HUES64 (cell line): ENCODE results near the gene MAFF. TPM values are rescaled to one million over a fixed set of nuclear protein-coding genes. Genes with fewer than 3 reads are reported as not detected.
"Not testable (repeated sequence)": the region's sequence is repeated elsewhere in the genome, so short reads cannot be mapped to it uniquely, and the experiment has no call there.

Experiments
- H3K27ac ChIP-seq: 2 replicates; pipeline ENCODE4 v1.7.0; 2013; ENCODE audit warnings: low read depth, low read length, inconsistent platforms
- H3K27me3 ChIP-seq: 2 replicates; pipeline ENCODE4 v1.6.1; 2013; ENCODE audit warnings: mild to moderate bottlenecking, low read length; ENCODE audit not compliant: insufficient read depth
- H3K36me3 ChIP-seq: 2 replicates; pipeline ENCODE4 v1.6.1; 2013; ENCODE audit warnings: mild to moderate bottlenecking, low read length; ENCODE audit not compliant: insufficient read depth
- H3K4me1 ChIP-seq: 2 replicates; pipeline ENCODE4 v1.6.1; 2013; ENCODE audit warnings: mild to moderate bottlenecking, low read length, moderate library complexity; ENCODE audit not compliant: insufficient read depth
- H3K4me3 ChIP-seq: 2 replicates; pipeline ENCODE4 v1.5.1; 2013; ENCODE audit warnings: mild to moderate bottlenecking, low read length, moderate library complexity
- H3K9ac ChIP-seq: 2 replicates; pipeline ENCODE4 v1.6.1; 2013; ENCODE audit warnings: mild to moderate bottlenecking, low read depth, low read length
- H3K9me3 ChIP-seq: 2 replicates; pipeline ENCODE4 v1.6.1; 2013; ENCODE audit warnings: low read depth, low read length; ENCODE audit not compliant: insufficient read depth
- WGBS: fragments of 150-250, 120-280 bp; methylation state at CpG from one replicate; pipeline ENCODE4 v1.1.7; 2013; ENCODE audit warnings: missing lambda C conversion rate; 5-methylcytosine and 5-hydroxymethylcytosine counted together
- polyA plus RNA-seq, 2 experiments: library from polyadenylated mRNA; stranded (reverse); fragments of 50-300 nt; gene quantifications; one replicate each; pipeline ENCODE4 v1.2.3, GENCODE V29; 2013

MAFF gene
- polyA plus RNA-seq (2013, experiment 1 of 2): 3.0 TPM
- polyA plus RNA-seq (2013, experiment 2 of 2): 3.2 TPM

DNA sequence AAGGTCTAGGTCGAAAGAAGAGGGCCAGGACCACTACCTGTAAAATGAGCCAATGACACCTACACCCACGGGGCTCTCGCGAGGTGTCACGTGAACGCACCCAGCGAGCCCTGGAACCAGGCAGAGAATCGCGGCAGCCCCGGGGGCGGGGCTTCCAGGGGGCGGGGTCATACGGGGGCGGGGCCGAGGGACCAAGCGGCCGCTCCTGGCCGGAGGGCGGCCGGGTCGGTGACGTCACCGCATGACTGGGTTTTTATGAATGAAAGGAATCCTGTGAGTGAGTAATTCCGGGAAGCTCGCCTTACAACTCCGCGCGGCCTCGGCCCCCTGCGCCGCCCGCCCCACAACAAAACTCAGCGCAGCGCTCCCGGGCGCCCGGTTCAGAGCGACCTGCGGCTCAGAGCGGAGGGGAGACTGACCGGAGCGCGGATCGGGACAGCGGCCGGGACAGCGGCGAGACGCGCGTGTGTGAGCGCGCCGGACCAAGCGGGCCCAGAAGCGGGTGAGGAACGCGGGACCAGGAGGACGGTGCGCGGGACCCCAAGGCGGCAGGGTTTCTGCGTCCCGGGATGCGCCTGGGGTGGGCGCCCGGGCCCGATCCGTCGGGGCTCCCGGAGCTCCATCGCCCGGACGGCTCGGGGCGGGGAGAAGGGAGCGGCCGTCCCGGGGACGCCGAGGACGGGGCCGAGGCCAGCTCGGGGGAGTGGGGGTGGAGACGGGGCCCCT, at the start of gene MAFF:
TSS of gene MAFF (plus strand) at position 284 of the 726 bp plus-strand sequence. CDS start 11,860 bp downstream, outside the sequence.
- Histone ChIP-seq H3K4me1 (peaks cover 8% of the 10 kb centered on the region; the same call in 1 of the 2 replicates), H3K4me3 (peak within 1 kb of the TSS; percentile 76), H3K27ac (peak within 1 kb of the TSS; percentile 93), H3K9ac (peak within 1 kb of the TSS; percentile 80), H3K9me3 (no peaks in the 10 kb centered on the region), H3K36me3 (no peaks in the 10 kb centered on the region), H3K27me3 (peaks cover 22% of the 10 kb centered on the region)
- under 1% methylated on average over 85 of the region's 85 CpGs for WGBS

DNA sequence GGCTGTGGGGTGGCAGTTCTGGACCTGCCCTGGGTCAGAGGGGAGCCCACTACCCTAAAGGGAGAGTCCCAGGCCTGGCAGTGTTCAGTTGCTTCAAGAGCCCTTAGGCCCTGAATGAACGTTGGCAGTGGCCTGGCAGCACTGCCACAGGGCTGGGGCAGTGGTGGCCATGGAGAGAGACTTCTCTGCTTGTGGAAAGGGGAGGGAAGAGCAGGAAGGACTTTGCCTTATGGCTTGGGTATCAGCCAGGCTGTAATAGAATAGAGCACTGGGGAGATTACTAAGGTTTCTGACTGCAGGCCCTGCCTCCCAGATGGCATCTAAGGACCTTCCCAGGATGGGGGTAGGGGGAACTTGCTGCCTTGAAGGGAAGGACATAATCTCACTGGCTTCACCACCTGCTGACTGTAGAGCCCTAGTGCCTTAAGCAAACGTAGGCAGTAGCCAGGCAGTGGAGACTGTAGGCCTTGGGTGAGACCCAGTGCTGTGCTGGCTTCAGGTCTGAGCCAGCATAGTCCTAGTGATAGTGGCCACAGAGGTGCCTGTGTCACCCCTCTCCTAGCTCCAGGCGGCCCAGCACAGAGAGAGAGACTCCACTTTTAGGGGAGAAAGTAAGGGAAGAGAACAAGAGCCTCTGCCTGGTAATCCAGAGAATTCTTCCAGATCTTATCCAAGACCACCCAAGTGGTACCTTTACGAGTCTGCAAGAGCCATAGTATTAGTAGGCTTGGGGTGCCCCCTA, 47.8 kb upstream of the MAFF start:
- H3K9ac ChIP-seq: no peak overlapping the region; the same call in 1 of the 2 replicates
- no peaks in the 10 kb centered on the region for H3K9me3 ChIP-seq
- H3K27ac ChIP-seq: no peak overlapping the region
- 0 out of 2 replicates have a peak, but pooled peaks cover 6% of the 10 kb centered on the region for H3K4me1 ChIP-seq
- H3K4me3 ChIP-seq: no peak overlapping the region
- 64% methylated on average over 4 of the region's 4 CpGs for WGBS
- no peaks in the 10 kb centered on the region for H3K27me3 ChIP-seq
- H3K36me3 ChIP-seq: no peaks in the 10 kb centered on the region

DNA sequence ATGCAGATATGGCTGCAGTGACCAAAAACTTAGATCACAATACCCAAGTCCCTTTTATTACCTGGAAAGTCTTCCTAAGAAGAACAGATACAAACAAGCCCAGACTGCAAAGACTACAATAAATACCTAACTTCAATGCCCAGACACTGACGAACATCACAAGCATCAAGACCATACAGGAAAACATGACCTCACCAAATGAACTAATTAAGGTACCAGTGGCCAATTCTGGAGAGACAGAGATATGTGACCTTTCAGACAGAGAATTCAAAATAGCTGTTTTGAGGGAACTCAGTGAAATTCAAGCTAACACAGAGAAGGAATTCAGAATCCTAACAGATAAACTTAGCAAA, 47.3 kb upstream of the MAFF start:
- H3K36me3 ChIP-seq, H3K4me1 ChIP-seq, H3K9ac ChIP-seq, H3K27me3 ChIP-seq, H3K4me3 ChIP-seq, H3K27ac ChIP-seq, H3K9me3 ChIP-seq: not testable (repeated sequence)
- 75% methylated on average over 1 of the region's 1 CpG for WGBS

DNA sequence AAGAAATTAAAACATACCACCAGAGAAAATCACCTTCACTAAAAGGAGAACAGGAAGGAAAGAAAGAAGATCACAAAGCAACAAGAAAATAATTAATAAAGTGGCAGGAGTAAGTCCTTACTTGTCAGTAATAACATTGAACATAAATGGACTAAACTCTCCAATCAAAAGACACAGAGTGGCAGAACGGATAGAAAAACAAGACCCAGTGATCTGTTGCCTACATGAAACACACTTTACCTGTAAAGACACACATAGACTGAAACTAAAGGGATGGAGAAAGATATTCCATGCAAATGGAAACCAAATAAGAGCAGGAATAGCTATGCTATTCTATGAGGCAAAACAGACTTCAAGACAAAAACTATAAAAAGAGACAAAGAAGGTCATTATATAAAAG, 46.1 kb upstream of the MAFF start:
- 100% methylated on average over 1 of the region's 1 CpG for WGBS
- Histone ChIP-seq H3K9me3 (no peaks in the 10 kb centered on the region), H3K27ac (no peak overlapping the region), H3K4me1 (0 out of 2 replicates have a peak, but pooled peaks cover 6% of the 10 kb centered on the region), H3K9ac (no peak overlapping the region), H3K36me3 (no peaks in the 10 kb centered on the region), H3K27me3 (no peaks in the 10 kb centered on the region), H3K4me3 (no peak overlapping the region)

DNA sequence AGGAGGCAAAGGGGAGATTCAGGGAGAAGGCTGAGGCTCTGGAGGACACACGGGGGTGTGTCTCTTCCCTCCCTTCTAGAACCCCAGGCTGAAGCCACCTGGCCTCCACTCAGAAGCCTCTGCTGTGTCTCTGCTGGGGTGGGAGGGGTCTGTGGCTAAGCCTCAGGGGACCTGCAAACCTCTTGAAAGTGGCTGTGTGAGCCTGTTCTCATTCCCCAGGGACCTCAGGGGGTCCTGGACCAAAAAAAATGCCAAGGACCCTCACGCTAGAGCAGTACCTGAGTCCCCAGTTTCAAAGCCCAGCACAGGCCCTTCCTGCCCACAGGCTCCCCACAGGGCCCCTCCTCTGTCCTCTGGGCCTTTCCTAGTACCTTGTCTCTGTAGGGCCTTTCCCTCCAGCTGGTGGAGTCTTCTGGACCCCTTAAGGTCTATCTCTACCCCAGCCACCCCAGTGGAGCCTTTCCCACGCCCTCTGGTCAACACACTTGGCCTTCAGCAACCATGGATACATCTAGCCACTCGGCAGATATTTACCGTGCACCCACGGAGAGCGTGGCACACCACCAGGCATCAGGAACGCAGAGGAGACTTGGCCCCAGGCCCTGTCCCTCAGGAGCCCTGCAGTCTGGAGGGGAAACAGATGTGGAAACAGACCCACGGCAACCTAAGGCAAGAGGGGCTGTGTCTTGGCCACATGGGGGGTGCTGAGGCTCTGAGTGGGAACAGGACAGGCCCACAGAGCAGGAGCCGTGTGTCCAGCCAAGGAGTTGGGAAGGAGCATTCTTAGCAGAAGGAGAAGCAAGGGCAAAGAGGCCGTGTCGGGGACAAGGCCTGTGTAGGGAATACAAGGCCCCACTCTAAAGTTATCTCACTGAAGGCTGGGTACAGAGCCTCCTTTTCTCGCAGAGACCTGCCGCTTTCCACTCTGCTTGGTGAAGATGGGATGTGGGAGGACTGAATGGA, 38.6 kb upstream of the MAFF start:
- Histone ChIP-seq H3K36me3 (0 out of 2 replicates have a peak, but pooled peaks cover 3% of the 10 kb centered on the region), H3K9ac (no peak overlapping the region), H3K4me1 (no peaks in the 10 kb centered on the region), H3K4me3 (no peak overlapping the region), H3K27ac (no peak overlapping the region), H3K9me3 (no peaks in the 10 kb centered on the region), H3K27me3 (no peaks in the 10 kb centered on the region)
- 91% methylated on average over 13 of the region's 14 CpGs for WGBS

DNA sequence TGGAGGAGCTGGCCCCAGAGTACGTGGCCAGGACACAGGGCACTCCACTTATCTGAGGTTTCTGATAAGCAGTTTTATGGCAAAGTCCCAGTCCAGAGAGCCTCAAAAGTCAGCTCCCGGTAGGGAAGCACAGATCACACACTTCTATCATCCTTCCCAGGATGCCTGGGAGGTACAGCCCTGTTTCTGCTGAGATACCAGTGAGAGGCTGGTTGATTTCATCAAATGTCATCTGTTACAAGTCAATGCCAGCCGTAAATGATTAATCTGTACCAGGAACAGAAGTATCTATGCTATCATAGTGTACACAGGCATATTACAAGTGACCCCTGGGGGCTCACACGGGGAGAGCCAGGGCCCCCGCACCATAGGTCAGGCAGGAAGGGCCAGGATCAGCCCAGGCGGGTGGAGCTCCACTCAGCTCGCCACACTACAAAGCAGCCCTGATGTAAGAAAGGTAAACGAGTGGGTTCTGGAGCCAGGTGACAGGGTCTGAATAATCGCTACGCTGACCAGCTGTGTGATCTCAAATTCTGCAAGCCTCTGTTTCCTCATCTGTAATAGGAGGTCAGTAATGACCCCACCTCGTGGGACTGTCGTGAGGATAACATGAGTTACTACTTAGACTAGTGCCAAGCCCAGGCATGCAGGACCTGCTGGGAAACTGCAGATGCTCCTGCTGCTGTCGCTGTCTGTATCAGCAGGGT, 37.8 kb upstream of the MAFF start:
- Histone ChIP-seq H3K9ac (no peak overlapping the region), H3K4me3 (no peak overlapping the region), H3K27ac (no peak overlapping the region), H3K36me3 (0 out of 2 replicates have a peak, but pooled peaks cover 3% of the 10 kb centered on the region), H3K9me3 (no peaks in the 10 kb centered on the region), H3K27me3 (no peaks in the 10 kb centered on the region), H3K4me1 (no peaks in the 10 kb centered on the region)
- WGBS: 90% methylated on average over 13 of the region's 13 CpGs

DNA sequence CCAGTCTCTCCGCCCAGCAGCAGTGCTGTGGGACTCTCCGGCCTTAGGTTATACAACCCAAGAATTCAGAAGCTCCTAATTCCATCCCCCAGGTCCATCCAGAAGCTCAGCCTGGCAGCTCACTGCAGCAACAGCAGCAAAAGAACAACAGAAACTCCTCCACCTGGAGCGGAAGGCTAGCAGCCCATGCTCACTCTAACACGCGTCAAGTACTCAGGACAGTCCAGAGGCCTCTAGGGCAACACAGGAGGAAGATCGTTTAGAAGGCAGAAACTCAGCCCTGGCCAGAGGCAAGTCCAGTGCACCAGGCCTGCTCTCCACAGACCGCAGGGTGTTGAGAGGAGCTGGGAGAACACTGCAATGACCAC, 37.3 kb upstream of the MAFF start:
- Histone ChIP-seq H3K9ac (no peak overlapping the region), H3K27ac (no peak overlapping the region), H3K27me3 (no peaks in the 10 kb centered on the region), H3K9me3 (no peaks in the 10 kb centered on the region), H3K4me1 (no peaks in the 10 kb centered on the region), H3K4me3 (no peak overlapping the region), H3K36me3 (0 out of 2 replicates have a peak, but pooled peaks cover 3% of the 10 kb centered on the region)
- WGBS: 91% methylated on average over 7 of the region's 7 CpGs

DNA sequence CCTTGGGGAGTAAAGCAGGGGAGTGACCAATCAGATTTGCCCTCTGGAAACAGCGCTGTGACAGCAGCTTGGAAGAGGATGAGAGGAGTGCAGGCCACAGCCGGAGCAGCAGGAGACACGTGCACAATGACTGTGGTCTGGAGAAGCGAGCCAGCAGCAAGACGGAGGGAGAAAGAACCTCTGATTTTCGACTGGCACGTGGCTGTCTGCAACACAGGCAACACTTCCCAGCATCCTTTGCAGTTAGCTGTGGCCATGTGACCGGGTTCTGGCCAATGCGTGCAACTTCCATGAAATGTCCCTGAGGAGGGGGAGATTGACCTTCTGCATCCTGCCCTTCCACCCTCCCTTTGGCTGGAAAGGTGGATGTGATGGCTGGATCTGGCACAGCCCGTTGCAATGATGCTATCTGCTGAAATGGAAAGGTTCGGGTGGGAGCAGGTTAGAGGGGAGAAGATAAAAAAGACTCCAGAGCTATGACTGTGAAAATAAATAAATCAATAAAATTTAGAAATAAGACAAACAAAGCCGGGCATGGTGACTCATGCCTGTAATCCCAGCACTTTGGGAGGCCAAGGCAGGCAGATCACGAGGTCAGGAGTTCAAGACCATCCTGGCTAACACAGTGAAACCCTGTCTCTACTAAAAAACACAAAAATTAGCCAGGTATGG, 35.7 kb upstream of the MAFF start:
- no peaks in the 10 kb centered on the region for H3K9me3 ChIP-seq
- H3K9ac ChIP-seq: no peak overlapping the region
- no peaks in the 10 kb centered on the region for H3K4me1 ChIP-seq
- H3K36me3 ChIP-seq: 0 out of 2 replicates have a peak, but pooled peaks cover 3% of the 10 kb centered on the region
- no peak overlapping the region for H3K27ac ChIP-seq
- no peaks in the 10 kb centered on the region for H3K27me3 ChIP-seq
- H3K4me3 ChIP-seq: no peak overlapping the region
- 93% methylated on average over 13 of the region's 13 CpGs for WGBS

DNA sequence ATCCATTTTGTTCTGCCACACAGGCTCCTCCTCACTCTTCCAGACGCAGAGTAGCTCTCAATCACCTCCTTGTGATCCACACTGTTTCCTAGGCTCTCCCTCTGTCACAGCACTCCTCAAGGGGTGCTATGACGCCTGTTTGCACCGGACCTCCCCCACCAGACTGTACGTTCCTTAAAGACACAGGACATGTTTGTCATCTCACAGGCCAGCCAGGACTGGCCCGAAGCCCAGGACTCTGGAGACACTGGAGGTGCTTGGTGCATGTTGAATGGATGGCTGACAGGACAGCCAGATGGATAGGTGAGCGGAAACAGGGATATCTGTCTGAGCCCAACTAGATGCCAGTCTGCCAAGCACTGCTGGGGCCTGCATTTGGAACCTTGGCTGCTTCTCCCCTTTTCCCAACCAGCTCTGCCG, 33.8 kb upstream of the MAFF start:
- Histone ChIP-seq H3K9ac (no peak overlapping the region), H3K9me3 (no peaks in the 10 kb centered on the region), H3K4me3 (no peak overlapping the region), H3K27ac (no peak overlapping the region), H3K36me3 (0 out of 2 replicates have a peak, but pooled peaks cover 3% of the 10 kb centered on the region), H3K27me3 (no peaks in the 10 kb centered on the region), H3K4me1 (no peaks in the 10 kb centered on the region)
- WGBS: 90% methylated on average over 7 of the region's 7 CpGs

DNA sequence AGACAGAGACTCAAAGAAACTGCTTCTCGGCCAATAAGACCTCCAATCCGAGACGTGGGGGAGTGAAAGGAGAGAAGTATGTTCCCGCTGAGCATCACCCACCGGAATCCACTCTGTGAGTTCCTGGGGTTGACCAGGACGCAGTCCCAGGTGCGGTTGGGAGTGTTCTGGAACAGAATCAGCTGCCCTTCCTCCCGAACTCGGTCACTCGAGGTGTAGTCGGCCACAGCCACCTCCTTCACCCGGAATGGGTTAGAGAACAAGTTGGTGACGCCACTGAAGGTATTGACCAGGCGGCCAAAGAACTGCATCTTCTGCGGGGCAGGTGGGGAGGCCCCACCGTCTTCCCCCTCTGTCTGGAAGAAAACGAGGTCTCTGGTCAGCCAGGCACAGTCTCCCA, 32.7 kb upstream of the MAFF start:
- Histone ChIP-seq H3K27me3 (no peaks in the 10 kb centered on the region), H3K36me3 (0 out of 2 replicates have a peak, but pooled peaks cover 3% of the 10 kb centered on the region), H3K4me3 (no peak overlapping the region), H3K4me1 (no peaks in the 10 kb centered on the region), H3K9ac (no peak overlapping the region), H3K9me3 (no peaks in the 10 kb centered on the region), H3K27ac (no peak overlapping the region)
- 92% methylated on average over 17 of the region's 17 CpGs for WGBS
